ENCODE data around the gene GPATCH4.
"Not testable (repeated sequence)": the region's sequence is repeated elsewhere in the genome, so short reads cannot be mapped to it uniquely, and the experiment has no call there.

GPATCH4 gene

DNA sequence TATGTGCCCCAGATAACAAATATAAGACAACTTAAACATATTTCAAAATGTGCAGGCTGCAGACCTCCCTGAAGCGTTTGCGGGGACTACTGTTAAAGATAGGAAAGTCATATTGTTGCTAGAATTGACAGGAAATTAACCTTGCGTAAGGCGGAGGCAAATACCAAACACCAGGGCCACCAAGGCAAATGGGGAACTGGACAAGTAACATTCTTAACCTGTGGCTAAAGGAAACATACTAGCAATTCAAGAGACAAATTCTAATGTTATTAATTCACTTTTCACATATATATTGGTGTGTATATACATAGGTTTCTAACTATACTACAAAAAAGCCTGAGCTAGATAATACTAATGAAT is 24.8 kb upstream of the GPATCH4 start:
- DNase-seq (ENCODE audit: low spot score): no peak

DNA sequence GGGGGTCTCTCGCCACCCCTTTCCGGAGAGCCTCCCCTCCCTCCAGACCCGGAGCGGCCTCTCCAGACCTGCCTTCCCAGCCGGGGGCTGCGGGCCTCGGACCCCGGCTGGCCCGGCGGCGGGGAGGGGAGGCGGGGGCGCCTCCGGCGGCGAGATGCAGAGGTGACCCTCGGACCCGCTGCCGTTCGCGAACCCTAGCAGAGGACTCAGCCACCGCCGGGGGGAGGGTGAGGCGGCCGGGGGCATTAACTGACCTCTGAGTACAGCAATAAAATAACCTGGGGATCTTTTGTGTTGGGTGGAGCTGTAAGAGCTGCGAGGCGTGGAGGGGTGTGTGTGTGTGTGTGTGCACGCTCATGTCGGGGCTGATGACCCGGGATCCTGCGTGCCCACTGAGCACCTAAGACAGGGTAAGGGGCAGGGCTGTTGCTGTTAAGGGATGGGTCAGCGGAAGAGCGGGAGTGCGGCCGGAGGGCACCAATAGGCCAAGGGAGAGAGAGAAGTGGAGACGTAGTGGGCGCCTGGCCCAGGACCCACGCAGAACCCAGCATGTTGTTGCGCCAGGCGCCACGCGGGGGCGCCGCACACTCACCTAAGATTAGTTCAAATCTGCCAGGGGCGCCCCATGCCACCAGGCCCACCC is 24.3 kb upstream of the GPATCH4 start:
- DNase-seq (ENCODE audit: low spot score): peak; percentile 89

DNA sequence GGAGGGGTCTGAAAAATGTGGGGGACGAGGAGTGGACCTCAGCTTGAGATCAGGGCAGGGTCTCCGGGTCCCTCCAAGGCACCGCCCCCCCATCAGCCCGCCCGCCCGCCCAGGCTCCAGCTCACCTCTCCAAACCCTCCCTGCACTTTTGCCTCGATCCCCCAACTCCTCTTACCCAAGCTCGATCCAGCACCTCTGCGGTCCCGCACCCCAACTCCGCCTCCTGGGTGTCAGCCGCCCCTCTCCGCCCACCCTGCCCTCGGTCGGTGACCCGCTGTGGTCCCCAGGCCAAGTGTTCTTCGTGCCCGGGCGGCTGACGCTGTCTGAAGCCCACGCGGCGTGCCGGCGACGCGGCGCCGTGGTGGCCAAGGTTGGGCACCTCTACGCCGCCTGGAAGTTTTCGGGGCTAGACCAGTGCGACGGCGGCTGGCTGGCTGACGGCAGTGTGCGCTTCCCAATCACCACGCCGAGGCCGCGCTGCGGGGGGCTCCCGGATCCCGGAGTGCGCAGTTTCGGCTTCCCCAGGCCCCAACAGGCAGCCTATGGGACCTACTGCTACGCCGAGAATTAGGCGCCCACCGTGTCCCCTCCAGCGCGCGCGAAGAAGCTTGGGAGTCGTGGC is 23.6 kb upstream of the GPATCH4 start:
- DNase-seq (ENCODE audit: low spot score): no peak

DNA sequence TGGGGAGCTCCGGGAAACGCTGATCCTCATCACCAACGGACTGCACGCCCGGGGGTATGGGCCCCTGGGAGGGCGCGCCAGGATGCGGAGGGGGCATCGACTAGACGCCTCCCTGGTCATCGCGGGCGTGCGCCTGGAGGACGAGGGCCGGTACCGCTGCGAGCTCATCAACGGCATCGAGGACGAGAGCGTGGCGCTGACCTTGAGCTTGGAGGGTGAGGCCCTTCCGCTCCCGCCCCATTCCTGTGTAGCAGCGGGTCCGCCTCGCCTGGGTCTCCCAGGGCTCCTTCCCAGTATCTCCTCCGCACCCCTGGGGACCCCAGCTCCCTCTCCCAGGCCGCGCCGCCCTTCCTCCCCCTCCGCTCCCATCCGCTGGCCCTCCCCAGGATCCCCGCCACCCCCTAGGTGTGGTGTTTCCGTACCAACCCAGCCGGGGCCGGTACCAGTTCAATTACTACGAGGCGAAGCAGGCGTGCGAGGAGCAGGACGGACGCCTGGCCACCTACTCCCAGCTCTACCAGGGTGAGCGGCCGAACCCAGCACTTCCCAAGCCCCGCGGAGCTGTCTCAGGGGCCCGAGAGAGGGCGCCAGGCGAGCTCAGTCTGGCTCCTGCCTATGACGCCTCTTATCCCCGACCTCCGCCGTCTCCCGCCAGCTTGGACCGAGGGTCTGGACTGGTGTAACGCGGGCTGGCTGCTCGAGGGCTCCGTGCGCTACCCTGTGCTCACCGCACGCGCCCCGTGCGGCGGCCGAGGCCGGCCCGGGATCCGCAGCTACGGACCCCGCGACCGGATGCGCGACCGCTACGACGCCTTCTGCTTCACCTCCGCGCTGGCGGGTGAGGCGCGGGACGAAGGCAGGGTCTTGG is 22.9 kb upstream of the GPATCH4 start:
- DNase-seq (ENCODE audit: low spot score): peak; percentile 84

DNA sequence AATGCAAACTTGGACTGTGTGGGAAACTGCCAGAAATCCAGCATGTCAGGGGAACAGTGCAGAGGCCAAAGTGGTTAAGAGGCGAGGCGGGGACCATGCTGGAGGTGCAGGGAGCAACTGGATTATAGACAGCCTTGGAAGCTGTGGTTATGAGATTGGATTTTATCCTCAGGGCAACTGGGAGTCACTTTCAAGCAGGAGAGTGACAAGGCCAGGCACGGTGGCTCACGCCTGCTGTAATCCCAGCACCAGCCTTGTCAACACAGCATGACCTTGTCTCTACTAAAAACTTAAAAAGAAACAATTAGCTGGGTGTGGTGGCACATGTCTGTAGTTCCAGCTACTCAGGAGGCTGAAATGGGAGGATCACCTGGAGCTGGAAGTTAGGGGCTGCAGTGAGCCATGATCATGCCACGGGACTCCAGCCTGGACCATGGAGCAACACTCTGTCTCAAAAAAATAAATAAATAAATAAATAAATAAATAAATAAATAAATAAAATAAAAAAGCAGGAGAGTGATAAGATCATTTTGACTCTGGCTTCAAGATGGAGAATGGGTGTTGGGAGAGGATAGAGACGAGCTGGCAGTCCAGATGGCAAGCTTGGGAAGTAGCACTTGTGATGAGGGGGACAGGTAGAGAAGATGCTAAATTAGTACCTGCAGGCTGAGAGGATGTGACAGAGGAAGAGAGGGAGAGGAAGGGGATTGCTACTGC is 21.5 kb upstream of the GPATCH4 start:
- no peak for DNase-seq (ENCODE audit: low spot score)

DNA sequence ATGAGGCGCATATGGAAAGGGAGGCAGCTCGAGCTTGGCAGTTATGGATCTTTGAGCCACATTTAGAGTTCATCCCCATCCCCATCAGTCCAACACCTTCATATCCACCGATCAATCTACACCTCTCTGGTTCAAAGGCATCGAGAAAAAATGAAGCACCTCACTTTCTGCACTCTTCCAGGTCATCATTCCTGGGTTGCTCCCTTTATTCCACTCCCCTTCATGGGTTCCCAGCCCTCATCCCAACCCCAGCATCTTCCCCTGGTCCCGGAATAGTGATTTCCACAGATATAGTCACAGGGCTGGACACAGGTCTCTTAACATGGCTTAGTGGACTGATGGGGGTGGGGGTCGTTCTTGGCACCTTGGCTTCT is 18.3 kb upstream of the GPATCH4 start:
- DNase-seq (ENCODE audit: low spot score): no peak

DNA sequence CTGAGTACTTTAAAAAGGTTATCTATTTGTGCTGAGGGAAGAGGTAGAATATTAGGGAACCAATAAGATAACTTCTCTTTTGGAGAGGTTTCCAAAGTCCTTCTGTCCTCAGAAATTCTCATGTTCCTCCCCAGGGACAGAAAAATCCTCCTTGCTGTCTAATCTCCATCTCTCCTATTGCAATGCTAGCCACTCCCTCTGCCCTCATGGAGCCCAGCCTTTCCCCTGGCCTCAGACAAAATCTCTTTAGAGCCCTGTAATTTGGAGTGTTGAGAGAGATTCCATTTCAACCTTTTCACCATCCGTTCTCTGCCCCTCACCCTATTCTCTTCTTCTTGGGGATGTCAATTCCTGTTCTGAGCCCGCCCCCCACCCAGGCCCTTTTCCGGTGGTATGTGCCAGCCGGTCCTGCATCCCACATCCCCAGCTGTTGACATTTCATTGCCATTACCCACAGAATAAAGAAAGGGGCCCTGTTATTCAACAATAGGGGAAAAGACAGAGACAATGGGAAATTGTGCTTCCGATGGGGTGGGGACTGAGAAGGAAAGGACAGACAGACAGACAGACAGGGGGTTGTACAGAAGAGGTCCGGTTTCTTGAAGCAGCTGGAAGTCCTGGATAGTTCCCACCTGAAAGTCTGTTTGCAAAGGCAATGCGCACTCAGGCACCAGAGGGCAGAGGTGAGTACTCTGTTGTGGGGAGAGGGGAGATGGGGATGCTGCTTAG is 17.7 kb upstream of the GPATCH4 start, which contains the start of gene HAPLN2:
Gene HAPLN2, plus strand, starts transcription at position 563 of the 729 bp plus-strand sequence. CDS start 4,076 bp downstream, outside the sequence.
- peak; percentile 71 for DNase-seq (ENCODE audit: low spot score)

DNA sequence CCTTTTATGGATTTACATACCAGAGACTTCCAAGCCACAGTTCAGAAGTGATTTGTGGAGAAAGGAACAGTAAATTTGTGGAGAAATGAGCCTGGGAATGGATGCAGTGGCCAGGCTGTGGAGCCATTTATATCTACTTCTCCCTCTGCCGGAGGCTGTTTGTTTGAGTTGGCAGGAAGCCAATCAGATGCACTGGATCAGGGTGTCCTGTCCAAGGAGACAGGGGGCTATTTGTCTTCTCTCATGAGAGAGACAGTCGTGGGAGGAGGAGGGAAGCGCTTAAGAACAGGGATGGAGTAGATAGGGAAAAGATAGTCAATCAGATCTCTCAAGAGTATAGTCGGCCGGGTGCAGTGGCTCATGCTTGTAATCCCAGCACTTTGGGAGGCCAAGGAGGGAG is 15.2 kb upstream of the GPATCH4 start:
- no peak for DNase-seq (ENCODE audit: low spot score)

DNA sequence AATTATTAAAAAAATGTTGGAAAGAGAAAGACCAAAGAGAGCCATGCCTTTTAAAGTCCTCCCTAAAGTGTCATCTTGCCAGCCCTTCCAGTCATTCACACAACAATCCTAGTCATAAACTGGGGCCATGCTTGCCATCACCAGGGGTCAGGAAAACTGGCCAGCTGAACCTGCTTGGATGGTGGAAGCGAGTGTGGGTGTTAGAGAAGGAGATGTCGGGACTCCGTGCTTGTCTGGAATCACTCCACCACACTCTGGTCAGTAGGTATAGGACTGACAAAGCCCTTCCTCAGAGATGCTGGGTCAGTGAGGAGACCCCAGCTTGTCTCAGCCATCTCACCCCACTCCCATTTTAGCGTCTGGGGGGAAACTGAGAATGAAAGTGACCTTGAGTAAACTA is 14.7 kb upstream of the GPATCH4 start:
- no peak for DNase-seq (ENCODE audit: low spot score)

DNA sequence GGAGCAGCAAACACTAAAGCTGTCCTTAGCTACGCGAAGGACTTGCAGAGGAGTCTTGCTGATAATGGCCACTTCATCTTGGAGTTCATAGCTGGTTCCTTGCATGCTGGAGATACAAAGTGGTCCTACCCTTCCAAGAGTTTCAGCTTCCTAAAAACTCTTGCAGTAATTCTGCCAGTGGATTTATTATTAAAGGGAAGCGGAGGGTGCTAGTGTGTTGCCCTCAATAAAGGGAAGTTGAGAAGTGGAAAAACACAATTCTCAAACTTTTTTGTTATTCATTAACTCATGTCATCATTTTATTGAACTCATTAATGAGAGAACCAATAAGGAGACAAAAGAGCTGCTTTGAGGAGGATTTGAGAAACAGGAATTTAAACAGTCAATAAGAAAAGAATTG is 11.4 kb upstream of the GPATCH4 start:
- DNase-seq (ENCODE audit: low spot score): no peak

DNA sequence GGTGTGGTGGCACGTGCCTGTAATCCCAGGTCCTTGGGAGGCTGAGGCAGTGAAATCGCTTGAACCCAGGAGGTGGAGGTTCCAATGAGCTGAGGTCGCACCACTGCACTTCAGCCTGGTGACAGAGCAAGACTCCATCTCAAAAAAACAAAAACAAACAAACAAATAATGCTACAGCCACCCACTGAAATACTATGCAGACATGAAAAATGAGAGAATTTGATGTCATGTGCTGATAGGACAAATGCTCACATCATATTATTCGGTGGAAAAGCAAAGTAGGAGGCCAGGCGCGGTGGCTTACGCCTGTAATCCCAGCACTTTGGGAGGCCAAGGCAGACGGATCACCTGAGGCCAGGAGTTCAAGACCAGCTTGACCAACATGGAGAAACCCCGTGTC is 8.8 kb upstream of the GPATCH4 start:
- DNase-seq (ENCODE audit: low spot score): not testable (repeated sequence)

DNA sequence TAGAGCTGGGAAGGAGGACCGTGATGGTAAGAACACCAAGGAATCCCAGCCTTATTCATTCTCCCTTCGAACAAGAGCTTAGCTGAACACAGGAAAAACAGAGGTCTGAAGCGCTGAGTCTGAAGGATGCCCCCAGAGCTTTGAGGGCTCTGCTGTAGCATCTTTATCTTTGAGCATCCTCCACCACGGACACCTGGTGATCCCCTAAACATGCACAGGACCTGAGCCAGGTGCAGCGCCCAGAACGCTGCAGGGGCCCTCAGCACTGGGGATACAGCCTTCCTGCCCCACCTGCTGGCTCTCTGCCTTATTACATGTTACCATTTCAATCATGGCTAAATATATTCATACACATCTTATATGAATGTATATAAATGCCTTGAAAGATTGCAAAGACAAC is 7.7 kb upstream of the GPATCH4 start:
- peak; percentile 85 for DNase-seq (ENCODE audit: low spot score)

DNA sequence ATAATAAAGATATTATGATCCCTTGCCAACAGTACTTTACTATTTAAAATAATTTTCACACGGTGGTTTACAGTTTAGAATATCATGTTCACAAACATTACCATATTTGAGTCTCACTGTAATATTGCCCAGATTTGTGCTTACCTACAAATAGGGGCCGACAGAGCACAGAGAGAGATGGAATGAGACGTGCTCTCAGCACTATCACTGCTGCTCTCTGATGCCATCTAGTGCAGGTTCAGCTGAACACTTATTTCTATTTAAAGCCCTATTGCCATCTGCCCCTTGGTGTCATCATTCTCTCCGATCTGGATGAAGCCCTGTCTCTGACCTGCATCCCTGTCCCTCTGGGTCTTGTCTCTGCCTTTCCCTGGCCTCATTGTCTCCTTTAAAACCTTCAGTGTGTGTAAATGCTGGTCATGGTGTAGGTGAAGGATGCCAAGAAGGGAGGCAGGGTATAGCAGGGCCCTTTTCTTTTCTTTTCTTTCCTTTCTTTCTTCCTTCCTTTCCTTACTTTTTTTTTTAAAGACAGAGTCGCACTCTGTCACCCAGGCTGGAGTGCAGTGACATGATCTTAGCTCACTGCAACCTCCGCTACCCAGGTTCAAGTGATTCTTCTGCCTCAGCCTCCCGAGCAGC is 6.9 kb upstream of the GPATCH4 start:
- peak; percentile 82 for DNase-seq (ENCODE audit: low spot score)

DNA sequence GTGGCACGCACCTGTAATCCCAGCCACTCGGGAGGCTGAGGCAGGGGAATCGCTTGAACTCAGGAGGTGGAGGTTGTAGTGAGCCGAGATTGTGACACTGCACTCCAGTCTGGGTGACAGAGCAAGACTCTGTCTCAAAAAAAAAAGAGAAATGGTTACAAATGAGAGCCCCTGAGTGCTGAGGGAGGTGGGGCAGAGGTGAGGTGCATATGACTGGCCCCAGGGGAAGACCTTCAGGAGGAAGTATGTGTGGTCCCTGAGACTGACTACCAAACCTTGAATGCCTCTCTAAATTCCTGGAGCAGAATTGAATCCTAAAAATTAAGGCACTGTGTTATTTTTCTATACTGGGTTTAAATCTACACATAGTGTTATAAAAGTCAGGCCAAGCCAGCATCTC is 6.1 kb upstream of the GPATCH4 start:
- not testable (repeated sequence) for DNase-seq (ENCODE audit: low spot score)

DNA sequence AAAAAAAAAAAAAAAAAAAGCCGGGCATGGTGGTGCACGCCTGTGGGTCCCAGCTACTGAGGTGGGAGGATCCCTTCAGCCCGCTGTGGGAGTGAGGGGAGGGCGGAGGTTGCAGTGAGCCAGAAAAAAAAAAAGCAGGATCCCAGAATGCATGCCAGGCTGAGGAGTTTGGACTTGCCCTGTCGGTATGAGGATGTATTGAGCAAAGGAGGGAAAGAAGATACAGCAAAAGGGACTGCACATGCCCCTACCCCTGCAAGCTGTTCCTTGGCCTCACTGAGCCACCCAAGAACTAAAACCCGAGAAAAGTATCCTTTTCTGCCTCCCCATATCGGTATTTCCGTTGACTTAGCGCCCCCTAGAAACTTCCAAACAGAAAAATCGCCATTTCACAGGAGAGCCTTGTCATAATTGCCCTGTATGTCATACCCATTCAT is 1.3 kb upstream of the GPATCH4 start:
- DNase-seq (ENCODE audit: low spot score): no peak

DNA sequence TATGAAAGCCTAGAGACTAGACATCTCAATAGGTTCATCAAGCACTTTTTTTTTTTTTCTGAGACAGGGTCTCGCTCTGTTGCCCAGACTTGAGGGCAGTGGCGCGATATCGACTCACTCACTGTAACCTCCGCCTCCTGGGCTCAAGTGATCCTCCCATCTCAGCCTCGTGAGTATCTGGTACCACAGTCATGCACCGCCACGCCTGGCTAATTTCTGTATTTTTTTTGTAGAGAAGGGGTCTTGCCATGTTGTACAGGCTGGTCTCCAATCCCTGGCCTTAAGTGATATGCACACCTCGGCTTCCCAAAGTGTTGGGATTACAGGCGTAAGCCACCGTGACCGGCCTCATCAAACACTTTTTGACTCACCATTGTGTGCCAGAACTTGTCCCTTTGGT is 613 bp upstream of the GPATCH4 start:
- DNase-seq (ENCODE audit: low spot score): no peak

DNA sequence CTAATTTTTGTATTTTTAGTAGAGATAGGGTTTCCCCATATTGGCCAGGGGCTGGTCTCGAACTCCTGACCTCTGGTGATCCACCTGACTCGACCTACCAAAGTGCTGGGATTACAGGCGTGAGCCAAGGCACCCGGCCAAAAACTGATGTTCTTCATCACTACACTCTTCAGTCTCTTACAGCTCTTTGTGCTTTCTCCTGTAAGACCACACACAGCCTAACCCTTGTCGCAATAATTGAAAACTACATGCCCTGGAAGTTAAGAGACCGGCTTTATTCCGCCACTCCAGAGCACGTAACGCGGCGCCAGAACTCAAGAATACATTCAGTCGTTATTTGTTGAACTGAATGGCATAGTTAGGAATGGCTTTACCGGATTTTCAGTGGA is 552 bp downstream of the GPATCH4 start:
- no peak for DNase-seq (ENCODE audit: low spot score)

DNA sequence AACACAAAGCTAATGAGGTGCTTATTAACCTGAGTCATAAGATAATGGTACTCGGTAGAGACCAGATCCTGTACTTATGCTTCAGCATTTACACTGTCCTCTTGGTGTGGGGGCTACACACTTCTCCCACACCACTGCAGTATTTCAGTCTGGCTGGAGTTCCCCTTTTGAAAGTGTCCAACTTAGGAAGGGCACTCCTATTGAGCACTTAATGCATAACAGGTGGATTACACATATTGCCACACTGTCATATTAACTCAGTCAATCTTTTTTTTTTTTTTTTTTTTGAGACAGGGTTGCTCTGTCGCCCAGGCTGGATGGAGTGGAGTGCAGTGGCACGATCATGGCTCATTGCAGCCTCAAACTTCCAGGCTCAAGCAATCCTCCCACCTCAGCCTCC is 1.5 kb downstream of the GPATCH4 start:
- no peak for DNase-seq (ENCODE audit: low spot score)

DNA sequence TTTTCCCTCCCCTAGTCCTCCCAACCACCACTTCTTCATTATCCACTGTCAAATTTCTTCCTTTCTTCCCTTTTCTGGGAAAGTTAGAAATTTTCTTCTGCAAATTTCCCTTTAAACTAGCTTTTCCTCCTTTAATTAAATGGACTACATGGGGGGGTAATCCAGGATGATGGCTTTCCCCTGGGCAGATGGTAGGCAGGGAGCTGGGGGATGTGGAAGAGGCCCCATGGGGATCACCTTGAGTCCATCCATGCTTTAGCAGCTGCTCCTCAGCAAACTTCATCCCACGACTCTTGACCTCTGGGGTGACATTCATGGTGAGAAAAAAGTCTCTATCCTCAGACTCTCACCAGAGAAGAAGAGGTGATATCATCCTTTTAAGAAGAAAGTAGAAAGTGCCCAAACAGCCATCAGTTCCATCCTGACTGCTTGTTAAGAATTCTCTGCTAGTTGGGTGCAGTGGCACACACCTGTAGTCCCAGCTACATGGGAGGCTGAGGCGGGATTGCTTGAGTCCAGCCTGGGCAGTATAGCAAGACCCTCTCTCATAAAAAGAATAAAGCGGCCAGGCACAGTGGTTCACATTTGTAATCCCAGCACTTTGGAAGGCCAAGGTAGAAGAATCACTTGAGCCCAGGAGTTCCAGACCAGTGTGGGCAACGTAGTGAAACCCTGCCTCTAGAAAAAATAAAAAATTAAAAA is 2.4 kb downstream of the GPATCH4 start:
- no peak for DNase-seq (ENCODE audit: low spot score)

DNA sequence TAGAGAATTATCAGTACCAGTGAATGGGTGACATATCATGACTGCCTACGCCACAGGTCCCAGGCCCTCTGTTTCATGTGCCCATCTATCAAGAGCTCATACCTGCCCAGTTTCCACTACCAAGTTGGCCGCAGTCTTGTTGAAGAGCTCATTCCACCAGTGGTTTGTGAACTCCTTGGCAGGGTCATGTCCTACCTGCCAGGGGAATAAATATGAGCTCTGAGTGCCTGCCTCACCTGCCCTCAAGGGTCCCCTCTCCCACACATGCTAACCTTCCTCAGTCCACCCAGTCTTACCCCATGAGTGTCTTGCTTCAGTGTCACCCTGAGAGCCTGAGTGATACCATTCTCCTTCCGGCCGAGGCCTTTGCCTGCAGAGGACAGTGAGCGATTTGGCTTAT is 3.2 kb downstream of the GPATCH4 start:
- no peak for DNase-seq (ENCODE audit: low spot score)

DNA sequence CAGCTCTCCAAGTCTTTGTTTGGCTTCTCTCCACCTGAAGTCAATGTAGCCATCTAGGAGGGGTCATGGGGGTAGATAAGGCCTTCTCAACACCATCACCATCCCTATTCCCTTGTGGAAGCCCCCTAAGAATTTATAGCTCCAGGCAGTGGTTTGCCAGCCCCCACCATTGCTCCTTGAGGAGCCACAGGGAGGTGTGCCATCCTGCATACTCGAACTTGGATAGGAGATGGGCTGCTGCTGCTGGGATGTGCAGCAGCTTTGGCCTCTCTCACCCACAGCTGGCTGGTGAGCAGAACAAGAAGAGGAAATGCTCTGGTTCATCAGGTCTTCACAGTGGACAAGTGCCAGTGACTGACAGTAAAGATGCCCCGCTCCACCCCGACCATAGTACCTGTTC is 4.9 kb downstream of the GPATCH4 start:
- no peak for DNase-seq (ENCODE audit: low spot score)
